SKM-1 treated with dmso at 0.1 percent for 144 hours (cell line): Measurements from ENCODE around the gene AMBP.

Experiments used
- DNase-seq: peaks from one replicate; lab custom pipeline; 2025; ENCODE audit not compliant: unreplicated experiment; lab: John Stamatoyannopoulos, UW

AMBP gene

GRCh38 chr9:114112778-114113584 lies 34.9 kb upstream of the AMBP start:
- no peak for DNase-seq

GRCh38 chr9:114112325-114112724 lies 34.2 kb upstream of the AMBP start:
- DNase-seq: no peak

GRCh38 chr9:114110180-114110579 lies 32.1 kb upstream of the AMBP start:
- DNase-seq: no peak

- no peak for DNase-seq
Observed at GRCh38 chr9:114109124-114109523, 31.0 kb upstream of the AMBP start.

GRCh38 chr9:114108016-114108833 lies 30.1 kb upstream of the AMBP start:
- DNase-seq: peak; percentile 15

GRCh38 chr9:114107286-114108001 lies 29.3 kb upstream of the AMBP start:
- no peak for DNase-seq

GRCh38 chr9:114105236-114105635 lies 27.1 kb upstream of the AMBP start:
- DNase-seq: no peak

- DNase-seq: no peak
Observed at GRCh38 chr9:114102484-114102883, 24.4 kb upstream of the AMBP start.

- no peak for DNase-seq
Observed at GRCh38 chr9:114100536-114100935, 22.4 kb upstream of the AMBP start.

GRCh38 chr9:114099669-114100270 lies 21.7 kb upstream of the AMBP start:
- no peak for DNase-seq

- no peak for DNase-seq
Observed at GRCh38 chr9:114098936-114099668, 21.0 kb upstream of the AMBP start, which contains the start of gene KIF12. KIF12 (minus strand) TSS chr9:114099292; CDS start chr9:114099276, 16 bp downstream.

- no peak for DNase-seq
Observed at GRCh38 chr9:114098021-114098935, 20.2 kb upstream of the AMBP start.

- DNase-seq: no peak
Observed at GRCh38 chr9:114097613-114098020, 19.5 kb upstream of the AMBP start.

- no peak for DNase-seq
Observed at GRCh38 chr9:114096866-114097612, 18.9 kb upstream of the AMBP start.

- no peak for DNase-seq
Observed at GRCh38 chr9:114096041-114096511, 18.0 kb upstream of the AMBP start.

- no peak for DNase-seq
Observed at GRCh38 chr9:114094971-114095370, 16.9 kb upstream of the AMBP start.

GRCh38 chr9:114093761-114094505 lies 15.8 kb upstream of the AMBP start:
- DNase-seq: no peak

- no peak for DNase-seq
Observed at GRCh38 chr9:114093031-114093471, 15.0 kb upstream of the AMBP start.
